Peyer's patch (tissue), 4 donors: ENCODE data around the gene SLC44A4. TPM values are rescaled to one million over a fixed set of nuclear protein-coding genes. Genes with fewer than 3 reads are reported as not detected.
A peak's percentile ranks its signal among the peaks of the same experiment; 100 is the strongest.
"Not testable (repeated sequence)": the region's sequence is repeated elsewhere in the genome, so short reads cannot be mapped to it uniquely, and the experiment has no call there.

Source experiments
- DNase-seq, 3 donors: peaks; one replicate each; pipeline ENCODE4 v3.0.0-alpha.2; 2017 to 2019
- H3K27ac ChIP-seq, 4 donors: fragments of 200-600 bp; sonication (generic); one replicate each; pipeline ENCODE4 v1.5.1; 2016 to 2019
- H3K27me3 ChIP-seq, 2 donors: fragments of 200-600 bp; sonication (generic); one replicate each; pipeline ENCODE4 v1.5.1; 2019
- H3K36me3 ChIP-seq, 3 donors: fragments of 200-600 bp; sonication (generic); one replicate each; pipeline ENCODE4 v1.5.1; 2016 to 2019
- H3K4me1 ChIP-seq, 4 donors: fragments of 200-600 bp; sonication (generic); one replicate each; pipeline ENCODE4 v1.5.1; 2016 to 2019
- H3K4me3 ChIP-seq, 4 donors: fragments of 200-600 bp; sonication (generic); 1 replicate in 3 of 4; 2 replicates in 1 of 4; pipeline ENCODE4 v1.5.1; 2016 to 2019; ENCODE audit warnings: mild to moderate bottlenecking in 1 of 4
- H3K9me3 ChIP-seq, 4 donors: fragments of 200-600 bp; sonication (generic); one replicate each; pipeline ENCODE4 v1.5.1; 2016 to 2019; ENCODE audit warnings: mild to moderate bottlenecking in 1 of 4
- POLR2A ChIP-seq, 2 donors: fragments of 450-650 bp; IDR thresholded peaks; one replicate each; pipeline ENCODE4 v1.5.1; 2017; ENCODE audit warnings: antibody characterized with exemption in 2 of 2, mild to moderate bottlenecking in 2 of 2, moderate library complexity in 2 of 2
- total RNA-seq, 4 donors: library from RNA; depleted of rRNA; stranded (reverse); fragments of >200 nt; gene quantifications; one replicate each; pipeline ENCODE4 v1.1.0, GENCODE V29; 2016
- TF ChIP-seq, protein P1 (sequence below), 6 experiments: fragments of 450-650 bp in 4 of 6; fragments of 200-600 bp in 2 of 6; sonication (generic) in 1 of 6; IDR thresholded peaks; one replicate each; pipeline ENCODE4 v1.5.1; 2017 to 2019; ENCODE audit warnings: antibody characterized with exemption in 6 of 6, mild to moderate bottlenecking in 3 of 6, moderate library complexity in 1 of 6

Gene SLC44A4
- total RNA-seq, 4 donors from 2014 or later: 64.4 to 508 (median 436) TPM

DNA sequence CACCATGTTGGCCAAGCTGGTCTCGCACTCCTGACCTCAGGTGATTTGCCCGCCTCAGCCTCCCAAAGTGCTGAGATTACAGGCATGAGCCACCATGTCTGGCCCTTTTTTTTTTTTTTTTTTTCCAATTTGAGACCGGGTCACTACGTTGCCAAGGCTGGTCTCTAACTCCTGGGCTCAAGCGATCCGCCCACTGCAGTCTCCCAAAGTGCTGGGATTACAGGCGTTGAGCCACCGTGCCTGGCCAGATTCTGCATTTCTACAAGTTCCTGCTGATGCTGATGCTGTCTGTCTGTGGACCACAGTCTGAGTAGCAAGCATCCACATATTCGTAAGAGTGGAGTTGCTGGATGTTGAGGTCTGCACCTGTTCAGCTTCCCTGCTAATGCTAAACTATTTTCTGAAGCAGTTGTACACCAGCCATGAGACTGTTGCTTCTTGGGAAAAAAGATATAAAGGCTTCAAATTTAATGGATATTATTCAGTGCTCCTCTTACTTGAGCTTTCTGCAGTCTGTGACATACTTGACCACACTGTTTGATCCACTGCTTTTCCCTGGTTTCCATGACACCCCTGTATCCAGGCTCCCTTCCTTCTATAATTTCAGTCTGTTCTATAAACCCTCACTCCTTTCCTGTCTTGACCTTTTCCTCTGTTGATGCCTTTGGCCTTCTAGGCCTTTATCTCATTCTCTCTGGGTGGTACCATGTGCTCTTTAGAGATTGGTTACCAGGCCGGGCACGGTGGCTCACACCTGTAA, 33.2 kb upstream of the SLC44A4 start:
- Histone ChIP-seq H3K36me3 (no peaks in the 10 kb centered on the region), H3K4me3 (no peak overlapping the region), H3K9me3 (no peaks in the 10 kb centered on the region), H3K27me3 (no peaks in the 10 kb centered on the region), H3K27ac (peak overlapping the region in 1 of 4 donors; percentile 10), H3K4me1 (no peaks in the 10 kb centered on the region)
- TF ChIP-seq POLR2A (IDR thresholded peaks at IDR 0.05): no peak
- TF ChIP-seq, protein P1, sequence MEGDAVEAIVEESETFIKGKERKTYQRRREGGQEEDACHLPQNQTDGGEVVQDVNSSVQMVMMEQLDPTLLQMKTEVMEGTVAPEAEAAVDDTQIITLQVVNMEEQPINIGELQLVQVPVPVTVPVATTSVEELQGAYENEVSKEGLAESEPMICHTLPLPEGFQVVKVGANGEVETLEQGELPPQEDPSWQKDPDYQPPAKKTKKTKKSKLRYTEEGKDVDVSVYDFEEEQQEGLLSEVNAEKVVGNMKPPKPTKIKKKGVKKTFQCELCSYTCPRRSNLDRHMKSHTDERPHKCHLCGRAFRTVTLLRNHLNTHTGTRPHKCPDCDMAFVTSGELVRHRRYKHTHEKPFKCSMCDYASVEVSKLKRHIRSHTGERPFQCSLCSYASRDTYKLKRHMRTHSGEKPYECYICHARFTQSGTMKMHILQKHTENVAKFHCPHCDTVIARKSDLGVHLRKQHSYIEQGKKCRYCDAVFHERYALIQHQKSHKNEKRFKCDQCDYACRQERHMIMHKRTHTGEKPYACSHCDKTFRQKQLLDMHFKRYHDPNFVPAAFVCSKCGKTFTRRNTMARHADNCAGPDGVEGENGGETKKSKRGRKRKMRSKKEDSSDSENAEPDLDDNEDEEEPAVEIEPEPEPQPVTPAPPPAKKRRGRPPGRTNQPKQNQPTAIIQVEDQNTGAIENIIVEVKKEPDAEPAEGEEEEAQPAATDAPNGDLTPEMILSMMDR (IDR thresholded peaks at IDR 0.05): no peak
- no peak for DNase-seq

DNA sequence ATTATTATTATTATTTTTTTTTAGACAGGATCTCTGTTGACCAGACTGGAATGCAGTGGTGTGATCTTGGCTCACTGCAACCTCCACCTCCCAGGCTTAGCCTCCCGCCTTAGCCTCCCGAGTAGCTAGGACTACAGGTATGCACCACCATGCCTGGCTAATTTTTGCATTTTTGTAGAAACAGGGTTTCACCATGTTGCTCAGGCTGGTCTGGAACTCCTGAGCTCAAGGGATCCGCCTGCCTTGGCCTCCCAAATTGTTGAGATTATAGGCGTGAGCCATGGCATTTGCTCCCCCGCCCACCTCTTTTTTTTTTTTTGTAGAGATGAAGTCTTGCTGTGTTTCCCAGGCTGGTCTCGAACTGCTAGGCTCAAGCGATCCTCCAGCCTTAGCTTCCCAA, 30.5 kb upstream of the SLC44A4 start:
- H3K36me3 ChIP-seq, H3K9me3 ChIP-seq, H3K27me3 ChIP-seq, H3K4me1 ChIP-seq, H3K27ac ChIP-seq, DNase-seq, H3K4me3 ChIP-seq: not testable (repeated sequence)

DNA sequence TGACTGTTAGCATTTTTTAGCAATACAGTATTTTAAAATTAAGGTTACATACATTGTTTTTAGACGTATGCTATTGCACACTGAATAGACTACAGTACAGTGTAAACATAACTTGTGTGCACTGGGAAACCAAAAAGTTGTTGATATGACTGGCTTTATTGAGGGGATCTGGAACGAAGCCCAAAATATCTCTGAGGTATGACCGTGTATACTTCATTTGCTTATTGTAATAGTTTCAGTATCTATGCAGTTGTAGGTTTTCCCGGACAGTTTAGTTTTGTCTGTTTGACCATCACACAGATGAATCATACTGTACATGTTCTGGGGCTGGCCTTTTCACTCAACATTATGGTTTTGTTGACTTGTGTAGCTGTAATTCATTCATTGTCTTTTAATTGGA, 30.0 kb upstream of the SLC44A4 start:
- H3K27ac ChIP-seq: no peak overlapping the region
- no peaks in the 10 kb centered on the region for H3K9me3 ChIP-seq
- H3K4me1 ChIP-seq: no peaks in the 10 kb centered on the region
- H3K36me3 ChIP-seq: no peaks in the 10 kb centered on the region
- DNase-seq: no peak
- no peak overlapping the region for H3K4me3 ChIP-seq
- no peak for TF ChIP-seq POLR2A (IDR thresholded peaks at IDR 0.05)
- TF ChIP-seq, protein P1 (IDR thresholded peaks at IDR 0.05): no peak
- H3K27me3 ChIP-seq: no peaks in the 10 kb centered on the region

DNA sequence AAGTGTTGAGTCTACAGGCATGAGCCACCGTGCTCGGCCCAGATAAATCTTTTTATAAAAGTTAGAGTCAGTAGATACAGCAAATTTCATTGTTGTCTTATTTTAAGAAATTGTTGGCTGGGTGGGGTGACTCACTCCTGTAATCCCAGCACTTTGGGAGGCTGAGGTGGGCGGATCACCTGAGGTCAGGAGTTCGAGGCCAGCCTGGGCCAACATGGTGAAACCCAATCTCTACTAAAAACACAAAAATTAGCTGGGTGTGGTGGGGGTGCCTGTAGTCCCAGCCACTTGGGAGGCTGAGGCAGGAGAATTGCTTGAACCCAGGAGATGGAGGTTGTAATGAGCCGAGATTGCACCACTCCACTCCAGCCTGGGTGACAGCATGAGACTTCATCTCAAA, 29.5 kb upstream of the SLC44A4 start:
- H3K4me3 ChIP-seq, H3K36me3 ChIP-seq, H3K27ac ChIP-seq, H3K9me3 ChIP-seq, H3K27me3 ChIP-seq, DNase-seq, H3K4me1 ChIP-seq: not testable (repeated sequence)

DNA sequence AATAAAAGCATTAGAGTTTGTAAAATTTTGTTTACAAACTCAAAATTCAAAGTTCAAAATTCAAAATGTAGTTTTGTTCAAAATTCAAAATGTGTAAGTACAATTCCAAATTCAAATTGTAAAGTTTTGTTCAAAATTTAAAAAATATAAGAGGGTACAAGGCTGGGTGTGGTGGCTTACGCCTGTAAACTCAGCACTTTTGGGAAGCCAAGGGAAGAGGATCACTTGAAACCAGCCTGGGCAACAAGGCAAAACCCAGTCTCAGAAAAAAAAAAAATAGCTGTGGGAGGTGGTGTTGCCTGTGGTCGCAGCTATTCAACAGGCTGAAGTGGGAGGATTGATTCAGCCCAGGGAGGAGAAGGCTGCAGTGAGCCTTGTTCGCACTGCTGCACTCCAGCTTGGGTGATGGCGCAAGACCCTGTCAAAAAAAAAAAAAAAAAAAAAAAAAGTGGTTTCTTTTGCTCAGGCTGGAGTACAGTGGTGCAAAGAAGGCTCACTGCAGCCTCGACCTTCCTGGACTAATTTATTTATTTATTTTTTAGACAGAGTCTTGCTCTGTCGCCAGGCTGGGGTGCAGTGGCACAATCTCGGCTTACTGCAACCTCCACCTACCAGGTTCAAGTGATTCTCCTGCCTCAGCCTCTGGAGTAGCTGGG, 28.5 kb upstream of the SLC44A4 start:
- Histone ChIP-seq H3K36me3 (no peaks in the 10 kb centered on the region), H3K4me1 (peaks cover 0 to 10% (median 2%) of the 10 kb centered on the region in 4 donors), H3K27ac (no peak overlapping the region), H3K27me3 (no peaks in the 10 kb centered on the region), H3K9me3 (no peaks in the 10 kb centered on the region), H3K4me3 (no peak overlapping the region)
- no peak for TF ChIP-seq POLR2A (IDR thresholded peaks at IDR 0.05)
- TF ChIP-seq, protein P1 (IDR thresholded peaks at IDR 0.05): no peak
- DNase-seq: no peak

DNA sequence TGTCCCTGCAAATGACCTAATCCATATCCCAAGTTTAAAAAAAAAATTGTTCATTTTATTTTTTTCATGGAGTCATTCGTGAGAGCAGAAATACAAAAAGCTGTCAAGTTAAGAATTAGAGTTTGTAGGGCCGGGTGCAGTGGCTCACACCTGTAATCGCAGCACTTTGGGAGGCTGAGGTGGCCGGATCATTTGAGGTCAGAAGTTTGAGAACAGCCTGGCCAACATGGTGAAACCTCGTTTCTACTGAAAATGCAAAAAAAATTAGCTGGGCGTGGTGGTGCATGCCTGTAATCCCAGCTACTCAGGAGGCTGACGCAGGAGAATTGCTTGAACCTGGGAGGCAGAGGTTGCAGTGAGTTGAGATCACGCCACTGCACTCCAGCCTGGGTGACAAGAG, 27.9 kb upstream of the SLC44A4 start:
- not testable (repeated sequence) for H3K9me3 ChIP-seq, H3K27ac ChIP-seq, H3K27me3 ChIP-seq, H3K36me3 ChIP-seq, H3K4me3 ChIP-seq, DNase-seq, H3K4me1 ChIP-seq

DNA sequence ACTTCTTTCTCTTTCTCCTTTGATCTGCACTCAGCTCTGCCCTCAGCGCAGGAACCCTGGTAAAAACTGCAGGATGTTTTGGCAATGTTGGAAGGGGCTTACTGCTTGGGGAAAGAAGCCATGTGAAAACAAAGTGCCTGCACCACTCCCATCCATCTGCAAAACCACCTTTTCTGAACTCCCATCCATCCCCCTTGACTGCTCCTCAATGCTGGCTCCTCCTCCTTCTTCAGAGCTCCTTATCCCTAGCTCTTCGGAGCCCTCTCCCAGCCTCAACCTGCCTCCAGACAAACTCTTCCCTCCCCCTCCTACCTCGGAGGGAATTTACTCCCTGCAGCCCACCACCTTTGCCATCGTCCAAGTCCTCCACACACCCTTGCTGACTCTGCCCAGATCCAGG, 27.3 kb upstream of the SLC44A4 start:
- H3K27ac ChIP-seq: no peak overlapping the region
- no peak for TF ChIP-seq POLR2A (IDR thresholded peaks at IDR 0.05)
- TF ChIP-seq, protein P1 (IDR thresholded peaks at IDR 0.05): no peak
- no peak for DNase-seq
- peaks cover 0 to 14% (median 5%) of the 10 kb centered on the region in 4 donors for H3K4me1 ChIP-seq
- H3K9me3 ChIP-seq: no peaks in the 10 kb centered on the region
- H3K36me3 ChIP-seq: no peaks in the 10 kb centered on the region
- H3K4me3 ChIP-seq: no peak overlapping the region
- no peaks in the 10 kb centered on the region for H3K27me3 ChIP-seq
